ENCODE results near the gene UBE2B. TPM values are rescaled to one million over a fixed set of nuclear protein-coding genes. Genes with fewer than 3 reads are reported as not detected.

The UBE2B gene
- total and polyA plus RNA-seq, 10 of the 15 experiments (the other 5 are each of a cell fraction or from before 2014, with no cell fraction given): 10.8 to 179 (median 61.3) TPM

DNA sequence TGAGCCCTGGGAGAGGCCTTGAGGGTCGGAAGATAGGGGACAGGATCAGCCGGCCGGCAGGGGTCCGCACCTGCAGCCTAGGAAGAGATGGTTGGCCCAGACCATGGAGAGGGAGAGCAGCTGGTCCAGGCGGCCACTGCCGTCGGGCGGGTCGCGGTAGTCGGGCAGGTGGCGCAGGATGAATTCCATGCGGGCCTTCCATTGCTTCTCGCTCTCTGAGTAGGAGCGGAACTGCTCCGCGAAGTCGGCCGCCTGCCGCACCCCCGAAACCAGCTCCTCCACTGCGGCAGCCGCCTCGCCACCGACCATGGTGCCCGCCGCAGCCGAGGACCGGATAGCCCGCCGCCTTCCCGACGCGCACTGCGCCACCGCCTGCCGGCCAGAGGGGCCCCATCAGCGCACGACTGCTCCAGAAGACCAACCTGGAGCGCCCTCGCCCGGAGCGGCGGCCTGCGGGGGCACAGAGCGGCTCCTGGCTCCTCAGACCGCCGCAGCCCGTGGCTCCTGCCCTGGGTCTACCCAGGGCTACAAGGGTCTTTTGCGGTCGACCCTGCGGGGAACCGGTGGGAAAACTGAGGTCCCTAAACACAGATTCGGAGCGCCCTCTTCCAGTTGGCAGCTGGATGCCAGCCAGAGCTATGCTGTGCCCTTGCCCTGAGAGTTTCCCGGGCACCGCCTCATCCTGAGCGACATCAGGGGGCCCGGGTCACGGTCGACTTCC lies 40.3 kb downstream of the UBE2B start, which contains the start of gene CDKN2AIPNL (continued):
- TF ChIP-seq SMAD1 (IDR thresholded peaks at IDR 0.05; ENCODE audit: low read depth, partially characterized antibody) (no peak), SKIL (IDR thresholded peaks at IDR 0.05; ENCODE audit: low read depth, poor library complexity, severe bottlenecking) (no peak), SMAD5 (IDR thresholded peaks at IDR 0.05; ENCODE audit: low read depth) (peak; percentile 61; the same call in 1 of the 2 replicates), CEBPB (IDR thresholded peaks at IDR 0.05; ENCODE audit: borderline replicate concordance in 1 of 2, low read depth in 2 of 2, low read length in 2 of 2) (no peak), ETV6 (conservative IDR thresholded peaks at IDR 0.05 in 1 of 2, IDR thresholded peaks at IDR 0.05 in 1 of 2; ENCODE audit: borderline replicate concordance in 1 of 2, low read depth in 1 of 2) (no peak; a peak in 1 of 4 replicates), FOS (IDR thresholded peaks at IDR 0.05; ENCODE audit: borderline replicate concordance, extremely low read depth, insufficient read length) (no peak), CBFB (IDR thresholded peaks at IDR 0.05; ENCODE audit: low read depth) (0 out of 2 replicates have a peak, but pooled peaks have one; percentile 18), BMI1 (IDR thresholded peaks at IDR 0.05; ENCODE audit: borderline replicate concordance) (no peak), CHD2 (IDR thresholded peaks at IDR 0.05; ENCODE audit: borderline replicate concordance, low read depth, low read length) (peak; percentile 73), MTA2 (IDR thresholded peaks at IDR 0.05; ENCODE audit: low read depth) (no peak), MEF2A (IDR thresholded peaks at IDR 0.05; ENCODE audit: insufficient read depth, low read depth, low read length) (peak; percentile 74), STAT3 (IDR thresholded peaks at IDR 0.05; ENCODE audit: low read depth, low read length) (no peak), RELA (IDR thresholded peaks at IDR 0.05; ENCODE audit: borderline replicate concordance, partially characterized antibody) (peak; percentile 77), IKZF1 (conservative IDR thresholded peaks at IDR 0.05) (peak; percentile 95), SREBF1 (IDR thresholded peaks at IDR 0.05; ENCODE audit: low read length) (no peak), ZSCAN29 (IDR thresholded peaks at IDR 0.05) (no peak), ZBTB33 (IDR thresholded peaks at IDR 0.05) (no peak), RB1 (IDR thresholded peaks at IDR 0.05; ENCODE audit: borderline replicate concordance) (peak; percentile 90), TCF3 (IDR thresholded peaks at IDR 0.05; ENCODE audit: borderline replicate concordance, insufficient read depth, low read depth, low read length) (0 out of 2 replicates have a peak, but pooled peaks have one; percentile 56)
- TF ChIP-seq, protein P1, sequence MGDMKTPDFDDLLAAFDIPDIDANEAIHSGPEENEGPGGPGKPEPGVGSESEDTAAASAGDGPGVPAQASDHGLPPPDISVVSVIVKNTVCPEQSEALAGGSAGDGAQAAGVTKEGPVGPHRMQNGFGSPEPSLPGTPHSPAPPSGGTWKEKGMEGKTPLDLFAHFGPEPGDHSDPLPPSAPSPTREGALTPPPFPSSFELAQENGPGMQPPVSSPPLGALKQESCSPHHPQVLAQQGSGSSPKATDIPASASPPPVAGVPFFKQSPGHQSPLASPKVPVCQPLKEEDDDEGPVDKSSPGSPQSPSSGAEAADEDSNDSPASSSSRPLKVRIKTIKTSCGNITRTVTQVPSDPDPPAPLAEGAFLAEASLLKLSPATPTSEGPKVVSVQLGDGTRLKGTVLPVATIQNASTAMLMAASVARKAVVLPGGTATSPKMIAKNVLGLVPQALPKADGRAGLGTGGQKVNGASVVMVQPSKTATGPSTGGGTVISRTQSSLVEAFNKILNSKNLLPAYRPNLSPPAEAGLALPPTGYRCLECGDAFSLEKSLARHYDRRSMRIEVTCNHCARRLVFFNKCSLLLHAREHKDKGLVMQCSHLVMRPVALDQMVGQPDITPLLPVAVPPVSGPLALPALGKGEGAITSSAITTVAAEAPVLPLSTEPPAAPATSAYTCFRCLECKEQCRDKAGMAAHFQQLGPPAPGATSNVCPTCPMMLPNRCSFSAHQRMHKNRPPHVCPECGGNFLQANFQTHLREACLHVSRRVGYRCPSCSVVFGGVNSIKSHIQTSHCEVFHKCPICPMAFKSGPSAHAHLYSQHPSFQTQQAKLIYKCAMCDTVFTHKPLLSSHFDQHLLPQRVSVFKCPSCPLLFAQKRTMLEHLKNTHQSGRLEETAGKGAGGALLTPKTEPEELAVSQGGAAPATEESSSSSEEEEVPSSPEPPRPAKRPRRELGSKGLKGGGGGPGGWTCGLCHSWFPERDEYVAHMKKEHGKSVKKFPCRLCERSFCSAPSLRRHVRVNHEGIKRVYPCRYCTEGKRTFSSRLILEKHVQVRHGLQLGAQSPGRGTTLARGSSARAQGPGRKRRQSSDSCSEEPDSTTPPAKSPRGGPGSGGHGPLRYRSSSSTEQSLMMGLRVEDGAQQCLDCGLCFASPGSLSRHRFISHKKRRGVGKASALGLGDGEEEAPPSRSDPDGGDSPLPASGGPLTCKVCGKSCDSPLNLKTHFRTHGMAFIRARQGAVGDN (IDR thresholded peaks at IDR 0.05): peak; percentile 54; the same call in 1 of the 2 replicates
- TF ChIP-seq, protein P2, sequence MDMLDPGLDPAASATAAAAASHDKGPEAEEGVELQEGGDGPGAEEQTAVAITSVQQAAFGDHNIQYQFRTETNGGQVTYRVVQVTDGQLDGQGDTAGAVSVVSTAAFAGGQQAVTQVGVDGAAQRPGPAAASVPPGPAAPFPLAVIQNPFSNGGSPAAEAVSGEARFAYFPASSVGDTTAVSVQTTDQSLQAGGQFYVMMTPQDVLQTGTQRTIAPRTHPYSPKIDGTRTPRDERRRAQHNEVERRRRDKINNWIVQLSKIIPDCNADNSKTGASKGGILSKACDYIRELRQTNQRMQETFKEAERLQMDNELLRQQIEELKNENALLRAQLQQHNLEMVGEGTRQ (IDR thresholded peaks at IDR 0.05; ENCODE audit: borderline replicate concordance, low read depth, low read length): no peak

All from GM12878 (cell line).